Measurements from ENCODE around the gene KRTAP20-2. TPM values are rescaled to one million over a fixed set of nuclear protein-coding genes. Genes with fewer than 3 reads are reported as not detected.

Gene KRTAP20-2
- total RNA-seq, 1 donor from 2014 or later, result not detected

GRCh38 chr21:30674312-30674711 lies 39.3 kb downstream of the KRTAP20-2 start:
- DNase-seq (ENCODE audit: low read depth in 2 of 2), result no peak

GRCh38 chr21:30676737-30677136 lies 41.7 kb downstream of the KRTAP20-2 start:
- no peak for DNase-seq (ENCODE audit: low read depth in 2 of 2)

GRCh38 chr21:30680586-30680985 lies 45.6 kb downstream of the KRTAP20-2 start:
- no peak for DNase-seq (ENCODE audit: low read depth in 2 of 2)

GRCh38 chr21:30684506-30684905 lies 49.5 kb downstream of the KRTAP20-2 start:
- DNase-seq (ENCODE audit: low read depth in 2 of 2), result no peak

Other genes with a start within 250 kb of the KRTAP20-2 start
- not detected in 2 replicates for gene KRTAP13-1, start 239.2 kb upstream of the KRTAP20-2 start, total RNA-seq
- not detected in 2 replicates for gene KRTAP13-3, start 209.3 kb upstream of the KRTAP20-2 start, total RNA-seq
- not detected in 2 replicates for gene KRTAP13-4, start 205.0 kb upstream of the KRTAP20-2 start, total RNA-seq
- gene KRTAP15-1, start 194.9 kb upstream of the KRTAP20-2 start, total RNA-seq, result not detected in 2 replicates
- not detected in 2 replicates for gene KRTAP19-1, start 154.8 kb upstream of the KRTAP20-2 start, total RNA-seq
- not detected in 2 replicates for gene KRTAP19-2, start 147.8 kb upstream of the KRTAP20-2 start, total RNA-seq
- not detected in 2 replicates for gene KRTAP19-3, start 143.2 kb upstream of the KRTAP20-2 start, total RNA-seq
- not detected in 2 replicates for gene KRTAP19-4, start 138.0 kb upstream of the KRTAP20-2 start, total RNA-seq
- gene KRTAP19-5, start 133.1 kb upstream of the KRTAP20-2 start, total RNA-seq, result not detected in 2 replicates
- not detected in 2 replicates for gene KRTAP19-6, start 93.3 kb upstream of the KRTAP20-2 start, total RNA-seq
- gene KRTAP19-7, start 73.9 kb upstream of the KRTAP20-2 start, total RNA-seq, result not detected in 2 replicates
- gene KRTAP22-2, start 44.8 kb upstream of the KRTAP20-2 start, total RNA-seq, result not detected in 2 replicates
- gene KRTAP6-3, start 42.8 kb upstream of the KRTAP20-2 start, total RNA-seq, result not detected in 2 replicates
- gene KRTAP6-2, start 36.3 kb upstream of the KRTAP20-2 start, total RNA-seq, result not detected in 2 replicates
- gene KRTAP22-1, start 34.1 kb upstream of the KRTAP20-2 start, total RNA-seq, result not detected in 2 replicates
- not detected in 2 replicates for gene KRTAP6-1, start 21.3 kb upstream of the KRTAP20-2 start, total RNA-seq
- not detected in 2 replicates for gene KRTAP20-1, start 18.8 kb upstream of the KRTAP20-2 start, total RNA-seq
- gene KRTAP20-4, start 14.6 kb upstream of the KRTAP20-2 start, total RNA-seq, result not detected in 2 replicates
- not detected in 2 replicates for gene KRTAP20-3, start 7.7 kb downstream of the KRTAP20-2 start, total RNA-seq
- not detected in 2 replicates for gene KRTAP21-3, start 83.6 kb downstream of the KRTAP20-2 start, total RNA-seq
- not detected in 2 replicates for gene KRTAP21-2, start 112.1 kb downstream of the KRTAP20-2 start, total RNA-seq
- not detected in 2 replicates for gene KRTAP21-1, start 120.2 kb downstream of the KRTAP20-2 start, total RNA-seq
- gene KRTAP8-1, start 178.1 kb downstream of the KRTAP20-2 start, total RNA-seq, result not detected in 2 replicates
- not detected in 2 replicates for gene KRTAP7-1, start 194.6 kb downstream of the KRTAP20-2 start, total RNA-seq
- gene KRTAP11-1, start 246.4 kb downstream of the KRTAP20-2 start, total RNA-seq, result not detected in 2 replicates